NCI-H2227 (cell line): ENCODE data around the gene DNMT1.
"Not testable (repeated sequence)": the region's sequence is repeated elsewhere in the genome, so short reads cannot be mapped to it uniquely, and the experiment has no call there.

Experiments used
- DNase-seq: peaks from one replicate; lab custom pipeline; 2025; ENCODE audit not compliant: unreplicated experiment; lab: John Stamatoyannopoulos, UW

DNMT1 gene

GRCh38 chr19:10184636-10185035 lies 10.1 kb downstream of the DNMT1 start:
- no peak for DNase-seq

DNA sequence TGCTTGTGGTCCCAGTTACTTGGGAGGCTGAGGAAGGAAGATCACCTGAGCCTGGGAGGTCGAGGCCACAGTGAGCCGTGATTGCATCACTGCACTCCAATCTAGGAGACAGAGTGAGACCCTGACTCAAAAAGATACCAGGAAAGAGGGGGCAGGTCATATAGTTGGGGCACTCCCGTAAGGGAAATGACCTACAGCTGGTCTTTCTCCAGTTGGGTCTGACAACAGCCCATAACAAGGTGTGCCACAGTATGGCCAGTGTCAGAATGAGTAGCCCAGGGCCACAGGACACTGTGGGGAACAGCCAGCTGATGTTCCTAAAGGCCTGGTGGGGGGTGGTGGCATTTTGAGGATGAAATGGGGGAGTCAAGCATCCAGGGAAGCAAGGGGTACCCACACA lies 10.8 kb downstream of the DNMT1 start:
- DNase-seq: no peak

- no peak for DNase-seq
These were observed 11.9 kb downstream of the DNMT1 start for GRCh38 chr19:10182847-10183246.

DNA sequence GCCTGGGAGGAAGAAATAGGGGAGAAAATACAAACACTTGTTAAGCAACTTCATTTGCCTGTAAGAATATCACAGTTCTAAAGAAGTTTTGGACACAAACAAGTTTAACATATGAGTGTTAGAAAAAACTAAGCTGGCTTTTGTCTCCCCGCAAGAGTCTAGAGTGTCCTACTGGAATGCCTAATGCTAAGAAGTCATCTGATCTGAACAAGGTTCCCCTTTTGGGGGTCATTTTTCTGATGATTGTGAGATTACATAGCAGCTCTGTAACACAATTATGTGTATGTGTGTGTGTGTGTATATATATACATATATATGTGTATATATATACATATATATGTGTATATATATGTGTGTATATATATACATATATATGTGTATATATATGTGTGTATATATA lies 12.7 kb downstream of the DNMT1 start:
- no peak for DNase-seq

DNA sequence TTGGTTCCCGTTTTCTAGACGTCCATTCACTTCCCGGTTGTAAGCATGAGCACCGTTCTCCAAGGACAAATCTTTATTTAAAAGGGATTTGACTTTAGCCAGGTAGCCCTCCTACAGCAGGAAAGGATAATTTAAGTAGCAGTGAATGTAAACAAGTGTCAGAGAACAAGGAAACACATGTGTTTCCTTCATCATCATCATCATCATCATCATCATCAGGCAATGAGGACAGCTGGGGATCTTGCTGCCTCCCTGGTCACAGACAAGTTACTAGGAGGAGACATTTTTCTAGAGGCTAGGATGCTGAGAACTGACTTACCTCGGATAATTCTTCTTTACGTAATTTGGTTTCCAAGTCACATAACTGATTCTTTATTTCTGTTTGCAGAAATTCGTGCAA lies 14.3 kb downstream of the DNMT1 start:
- DNase-seq: no peak

DNA sequence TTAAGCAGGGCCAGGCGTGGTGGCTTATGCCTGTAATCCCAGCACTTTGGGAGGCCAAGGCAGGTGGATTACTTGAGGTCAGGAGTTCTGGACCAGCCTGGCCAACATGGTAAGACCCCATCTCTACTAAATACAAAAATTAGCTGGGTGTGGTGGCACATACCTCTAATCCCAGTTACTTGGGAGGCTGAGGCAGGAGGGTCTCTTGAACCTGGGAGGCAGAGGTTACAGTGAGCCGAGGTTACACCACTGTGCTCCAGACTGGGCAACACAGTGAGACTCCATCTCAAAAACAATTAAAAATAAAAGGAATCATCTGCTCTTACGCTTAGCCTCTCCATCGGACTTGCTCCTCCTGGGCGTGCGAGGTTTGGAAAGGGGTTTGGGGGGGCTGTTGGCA lies 14.7 kb downstream of the DNMT1 start:
- DNase-seq: not testable (repeated sequence)

GRCh38 chr19:10173527-10173926 lies 21.2 kb downstream of the DNMT1 start:
- DNase-seq: no peak

- no peak for DNase-seq
These were observed 26.3 kb downstream of the DNMT1 start for GRCh38 chr19:10168386-10168948.

DNA sequence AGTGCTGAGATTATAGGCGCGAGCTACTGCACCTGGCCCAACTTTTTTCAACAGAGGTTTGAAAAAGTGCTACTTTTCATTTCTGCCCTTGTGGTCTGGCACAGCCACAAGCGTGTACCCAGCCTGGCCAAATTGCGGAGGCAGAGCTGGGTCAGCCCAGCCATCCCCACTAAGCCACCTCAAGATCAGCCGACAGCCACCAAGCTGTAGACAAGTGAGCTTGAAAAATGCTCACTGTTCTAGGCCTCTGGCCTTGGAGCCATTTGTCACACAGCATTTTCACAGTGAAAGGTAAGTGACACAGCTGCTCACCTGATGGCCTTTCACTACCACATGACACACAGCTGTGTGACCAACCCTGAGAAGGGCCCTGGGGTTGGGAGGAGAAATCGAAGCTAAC lies 27.3 kb downstream of the DNMT1 start:
- no peak for DNase-seq

DNA sequence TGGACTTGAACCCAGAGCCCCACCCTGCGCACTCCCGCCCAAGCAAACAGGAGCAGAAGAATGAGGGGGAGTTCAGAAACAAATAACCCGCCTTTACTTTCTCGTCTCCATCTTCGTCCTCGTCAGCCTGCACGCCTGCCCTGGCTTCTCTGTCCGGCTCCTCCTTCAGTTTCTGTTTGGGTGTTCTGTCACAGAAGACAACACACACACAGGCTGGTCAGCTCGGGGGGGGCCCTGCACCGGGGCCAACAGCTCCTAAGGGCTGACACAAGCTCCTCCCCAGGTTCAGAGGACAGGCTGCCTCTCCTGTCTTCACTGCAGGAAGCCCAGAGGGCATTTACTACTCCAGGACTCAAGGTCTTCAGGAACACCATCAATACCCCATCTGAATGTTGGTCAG lies 28.3 kb downstream of the DNMT1 start:
- DNase-seq: not testable (repeated sequence)

DNA sequence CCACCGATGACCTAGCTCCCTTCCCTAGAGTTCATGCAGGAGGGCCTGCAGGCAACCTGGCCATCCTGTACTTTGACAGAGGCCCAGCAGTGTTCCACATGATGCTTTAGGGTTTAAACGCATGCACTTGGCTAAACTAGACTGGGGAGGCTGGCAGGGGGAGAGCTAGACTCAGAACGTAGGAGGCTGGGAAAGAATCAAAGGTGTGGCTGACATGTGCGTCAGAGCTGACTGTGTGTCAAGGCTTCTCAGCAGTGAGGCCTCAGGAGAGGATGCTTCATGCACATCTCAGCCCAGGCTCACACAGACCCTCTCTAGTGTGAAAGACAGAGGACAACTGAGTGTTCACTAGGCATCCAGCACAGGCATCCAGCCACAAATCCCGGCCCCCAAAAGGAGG lies 28.7 kb downstream of the DNMT1 start:
- no peak for DNase-seq

- DNase-seq: no peak
These were observed 31.2 kb downstream of the DNMT1 start for GRCh38 chr19:10163536-10163935.

- no peak for DNase-seq
These were observed 35.1 kb downstream of the DNMT1 start for GRCh38 chr19:10159610-10160009.

GRCh38 chr19:10158485-10158884 lies 36.3 kb downstream of the DNMT1 start:
- DNase-seq: no peak

GRCh38 chr19:10158071-10158470 lies 36.7 kb downstream of the DNMT1 start:
- DNase-seq: no peak

DNA sequence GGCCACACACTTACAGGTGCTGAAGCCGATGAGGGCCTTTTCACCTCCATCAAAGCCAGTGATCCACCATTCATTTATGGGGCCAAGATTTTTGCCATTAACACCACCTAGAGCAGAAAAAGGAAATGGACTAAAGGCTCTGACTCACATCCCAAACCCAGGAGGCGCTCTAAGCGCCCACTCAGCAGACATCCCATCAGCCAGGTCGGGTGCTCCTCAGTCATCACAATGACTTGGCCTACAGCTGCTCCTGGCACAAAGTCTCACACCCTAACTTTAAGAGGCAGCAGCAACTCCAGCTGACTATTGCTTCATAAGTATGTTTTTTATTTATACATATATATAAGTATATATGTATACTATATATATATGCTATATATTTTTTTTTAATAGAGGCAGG lies 38.9 kb downstream of the DNMT1 start:
- no peak for DNase-seq

DNA sequence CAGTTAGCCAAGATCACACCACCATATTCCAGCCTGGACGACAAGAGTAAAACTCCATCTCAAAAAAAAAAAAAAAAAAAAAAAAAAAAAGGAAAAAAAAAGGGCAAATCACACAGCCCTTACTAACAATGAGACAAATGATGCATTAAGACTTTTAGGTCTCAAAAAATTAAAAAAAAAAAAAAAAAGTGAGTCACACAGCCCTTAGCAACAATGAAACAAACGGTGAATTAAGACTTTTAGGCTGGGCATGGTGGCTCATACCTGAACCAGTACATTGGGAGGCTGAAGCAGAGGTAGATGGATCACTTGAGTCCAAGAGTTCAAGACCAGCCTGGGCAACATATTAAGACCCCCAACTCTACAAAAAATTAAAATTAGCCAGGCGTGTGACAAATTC lies 42.7 kb downstream of the DNMT1 start:
- DNase-seq: no peak

- DNase-seq: no peak
These were observed 43.2 kb downstream of the DNMT1 start for GRCh38 chr19:10151521-10151920.

DNA sequence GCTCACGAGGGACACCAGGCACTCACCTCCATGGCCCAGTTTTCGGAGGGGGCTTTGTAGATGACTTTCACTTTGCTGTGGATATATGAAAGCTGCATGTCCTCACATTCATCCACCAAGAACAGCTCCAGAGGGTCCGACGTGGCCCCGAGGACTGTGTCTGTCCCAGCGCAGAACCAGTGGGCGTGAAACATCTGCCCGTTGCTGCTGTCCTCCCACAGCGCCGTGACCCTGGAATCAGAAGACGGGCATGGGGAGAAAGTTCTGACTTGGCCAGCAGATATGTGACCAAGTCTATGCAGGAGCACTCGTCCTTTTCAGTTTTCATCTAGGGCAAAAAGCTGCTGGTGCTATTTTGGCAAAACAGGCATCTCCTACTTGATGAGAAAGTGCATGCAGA lies 45.3 kb downstream of the DNMT1 start:
- DNase-seq: no peak

DNA sequence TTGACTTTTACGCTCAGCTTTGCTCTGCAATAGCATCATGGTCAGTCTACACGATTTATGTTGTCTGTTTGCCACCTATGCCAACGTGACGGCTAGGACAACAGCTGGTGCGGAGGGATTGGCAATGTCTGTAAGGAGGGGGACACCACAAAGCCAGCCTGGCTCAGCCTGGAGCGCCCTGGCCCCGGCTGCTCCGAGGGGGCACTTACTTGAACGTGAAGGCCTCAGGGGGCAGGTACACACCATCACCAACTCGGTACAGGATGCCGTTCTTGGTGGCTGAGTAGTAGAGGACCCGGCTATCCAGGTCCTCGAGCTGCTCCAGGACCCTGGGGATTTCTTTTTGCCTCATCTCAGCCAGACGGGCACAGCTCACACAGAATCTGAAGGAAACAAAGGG lies 48.6 kb downstream of the DNMT1 start:
- DNase-seq: no peak

DNA sequence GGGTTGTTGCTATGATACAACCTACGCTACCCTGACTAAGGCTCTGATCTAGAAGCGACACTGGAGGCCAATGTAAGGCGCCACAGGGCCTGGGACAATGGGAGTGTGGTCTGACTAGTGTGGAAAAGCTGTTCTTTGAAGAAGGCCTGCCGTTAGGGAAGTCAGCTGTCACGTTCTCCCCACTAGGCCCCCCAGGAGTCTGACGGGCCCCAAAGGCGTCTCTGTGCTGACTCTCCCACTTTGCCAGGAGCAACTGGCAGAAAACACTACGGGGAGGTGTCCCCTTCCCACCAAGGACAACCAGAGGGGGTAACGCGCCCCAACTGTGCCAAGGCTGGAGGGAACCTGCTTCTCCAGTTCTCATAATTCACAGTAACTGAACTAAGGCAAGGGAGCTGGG lies 49.7 kb downstream of the DNMT1 start:
- DNase-seq: no peak

DNA sequence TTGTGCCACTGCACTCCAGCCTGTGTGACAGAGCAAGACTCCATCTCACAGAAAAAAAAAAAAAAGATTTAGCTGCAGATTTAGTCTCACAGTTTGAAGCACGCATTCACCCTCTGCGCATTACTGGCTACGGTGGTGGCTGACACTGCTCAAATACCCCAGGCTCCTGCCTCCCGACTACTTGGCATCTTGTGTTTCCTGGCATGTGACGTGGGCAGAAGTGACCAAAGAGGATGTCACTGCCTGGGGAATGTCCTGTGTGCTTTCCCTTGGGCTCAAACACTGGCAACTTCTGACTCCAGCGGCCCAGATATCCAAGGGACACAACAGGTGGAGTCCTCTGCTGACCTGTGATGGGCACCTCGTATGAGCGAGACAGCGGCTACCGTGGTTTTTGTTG lies 50.4 kb downstream of the DNMT1 start:
- DNase-seq: no peak

- no peak for DNase-seq
These were observed 51.1 kb downstream of the DNMT1 start for GRCh38 chr19:10143681-10144080.
